Trophoblast cell (in vitro differentiated cells and primary cell): ENCODE data around the gene BAIAP3.

ENCODE experiments used
- DNase-seq, 2 donors: peaks; one replicate each; pipeline ENCODE4 v3.0.0-alpha.2; 2016
- H2AFZ ChIP-seq: 2 replicates; pipeline ENCODE4 v1.6.1; 2013; ENCODE audit warnings: low read length, moderate library complexity, mild to moderate bottlenecking; ENCODE audit not compliant: insufficient read depth, poor library complexity
- H2AK5ac ChIP-seq: 2 replicates; pipeline ENCODE4 v1.6.1; 2013; ENCODE audit warnings: mild to moderate bottlenecking, low read length
- H2BK120ac ChIP-seq: 2 replicates; pipeline ENCODE4 v1.6.1; 2013; ENCODE audit warnings: low read length, mild to moderate bottlenecking, moderate library complexity; ENCODE audit not compliant: insufficient read depth, poor library complexity
- H2BK12ac ChIP-seq: 2 replicates; pipeline ENCODE4 v1.6.1; 2013; ENCODE audit warnings: mild to moderate bottlenecking, low read length, moderate library complexity
- H2BK5ac ChIP-seq: 2 replicates; pipeline ENCODE4 v1.6.1; 2013; ENCODE audit warnings: low read length, low read depth, moderate library complexity, mild to moderate bottlenecking; ENCODE audit not compliant: poor library complexity
- H3K14ac ChIP-seq: 2 replicates; pipeline ENCODE4 v1.6.1; 2013; ENCODE audit warnings: mild to moderate bottlenecking, low read length
- H3K18ac ChIP-seq: 2 replicates; pipeline ENCODE4 v1.6.1; 2013; ENCODE audit warnings: mild to moderate bottlenecking, low read length
- H3K23ac ChIP-seq: 2 replicates; pipeline ENCODE4 v1.6.1; 2013; ENCODE audit warnings: low read length
- H3K27ac ChIP-seq: 2 replicates; pipeline ENCODE4 v1.5.1; 2013; ENCODE audit warnings: low read depth, mild to moderate bottlenecking, inconsistent platforms, low read length, moderate library complexity
- H3K27me3 ChIP-seq: 2 replicates; pipeline ENCODE4 v1.6.1; 2013; ENCODE audit warnings: inconsistent platforms, mild to moderate bottlenecking, low read length, moderate library complexity; ENCODE audit not compliant: insufficient read depth
- H3K36me3 ChIP-seq, 2 experiments: 1 replicate in 1 of 2; 2 replicates in 1 of 2; pipeline ENCODE4 v1.6.1; 2013; ENCODE audit warnings: low read length in 2 of 2, mild to moderate bottlenecking in 2 of 2, moderate library complexity in 1 of 2; ENCODE audit not compliant: insufficient read depth in 2 of 2, control insufficient read depth in 1 of 2
- H3K4ac ChIP-seq: 2 replicates; pipeline ENCODE4 v1.6.1; 2013; ENCODE audit warnings: low read depth, mild to moderate bottlenecking, low read length, moderate library complexity
- H3K4me1 ChIP-seq, 2 experiments: 1 replicate in 1 of 2; 2 replicates in 1 of 2; pipeline ENCODE4 v1.6.1; 2013; ENCODE audit warnings: low read length in 2 of 2, mild to moderate bottlenecking in 2 of 2, moderate library complexity in 1 of 2; ENCODE audit not compliant: insufficient read depth in 2 of 2, control insufficient read depth in 1 of 2
- H3K4me2 ChIP-seq: 2 replicates; pipeline ENCODE4 v1.6.1; 2013; ENCODE audit warnings: inconsistent platforms, mild to moderate bottlenecking, low read length, moderate library complexity
- H3K4me3 ChIP-seq: 2 replicates; pipeline ENCODE4 v1.5.1; 2013; ENCODE audit warnings: mild to moderate bottlenecking, low read depth, low read length, inconsistent platforms
- H3K79me1 ChIP-seq: one replicate; pipeline ENCODE4 v1.6.1; 2013; ENCODE audit warnings: low read length
- H3K79me2 ChIP-seq: 2 replicates; pipeline ENCODE4 v1.6.1; 2013; ENCODE audit warnings: low read length, mild to moderate bottlenecking; ENCODE audit not compliant: control insufficient read depth, insufficient read depth, poor library complexity
- H3K9ac ChIP-seq: 2 replicates; pipeline ENCODE4 v1.6.1; 2013; ENCODE audit warnings: mild to moderate bottlenecking, low read length
- H3K9me3 ChIP-seq: 2 replicates; pipeline ENCODE4 v1.6.1; 2013; ENCODE audit warnings: low read depth, mild to moderate bottlenecking, control low read depth, inconsistent platforms, low read length; ENCODE audit not compliant: insufficient read depth
- H4K12ac ChIP-seq: 2 replicates; pipeline ENCODE4 v1.6.1; 2013; ENCODE audit warnings: low read depth, mild to moderate bottlenecking, low read length, moderate library complexity
- H4K8ac ChIP-seq: 2 replicates; pipeline ENCODE4 v1.6.1; 2013; ENCODE audit warnings: low read depth, mild to moderate bottlenecking, low read length, moderate library complexity
- H4K91ac ChIP-seq: one replicate; pipeline ENCODE4 v1.6.1; 2013; ENCODE audit warnings: low read depth, mild to moderate bottlenecking, low read length, moderate library complexity
- WGBS: extraction: QIAGEN DNeasy Blood & Tissue Kit; methylation state at CpG from one replicate; pipeline ENCODE4 v1.1.7; 2013; ENCODE audit warnings: missing lambda C conversion rate; ENCODE audit not compliant: insufficient read length, insufficient coverage; ENCODE audit errors: extremely low coverage; 5-methylcytosine and 5-hydroxymethylcytosine counted together

Gene BAIAP3

GRCh38 chr16:1314399-1315068, 18.9 kb upstream of the BAIAP3 start:
- Histone ChIP-seq H3K4me2 (no peak overlapping the region), H4K12ac (no peak overlapping the region), H4K8ac (no peak overlapping the region), H2AK5ac (no peak overlapping the region), H3K4ac (peak overlapping the region; percentile 86), H3K9ac (no peak overlapping the region), H4K91ac (no peak overlapping the region), H2BK12ac (no peak overlapping the region), H3K18ac (no peak overlapping the region), H3K79me2 (peaks cover 42% of the 10 kb centered on the region), H2AFZ (no peak overlapping the region), H3K27me3 (no peaks in the 10 kb centered on the region), H2BK5ac (no peak overlapping the region), H3K14ac (no peak overlapping the region), H2BK120ac (no peak overlapping the region), H3K36me3 (peaks cover 70 to 75% of the 10 kb centered on the region in 2 experiments), H3K9me3 (peaks cover 4% of the 10 kb centered on the region), H3K4me1 (peaks cover 11 to 13% of the 10 kb centered on the region in 2 experiments), H3K79me1 (no peaks in the 10 kb centered on the region), H3K4me3 (no peak overlapping the region), H3K23ac (no peak overlapping the region), H3K27ac (no peak overlapping the region)
- WGBS = no CpG with 5 or more reads among the region's 28 CpGs
- no peak for DNase-seq

- Histone ChIP-seq H2AK5ac (no peak overlapping the region), H4K8ac (no peak overlapping the region)
Measured at GRCh38 chr16:1315081-1316032, 18.1 kb upstream of the BAIAP3 start.

GRCh38 chr16:1316033-1316405, 17.4 kb upstream of the BAIAP3 start:
- Histone ChIP-seq H2BK12ac (no peak overlapping the region), H2AFZ (no peak overlapping the region), H3K79me2 (peaks cover 30% of the 10 kb centered on the region), H2BK120ac (no peak overlapping the region), H3K23ac (no peak overlapping the region), H3K4ac (no peak overlapping the region), H3K14ac (no peak overlapping the region), H4K91ac (no peak overlapping the region), H3K18ac (no peak overlapping the region), H2AK5ac (no peak overlapping the region), H3K9me3 (peaks cover 4% of the 10 kb centered on the region), H3K79me1 (no peaks in the 10 kb centered on the region), H3K27ac (no peak overlapping the region), H2BK5ac (no peak overlapping the region), H3K4me1 (peaks cover 8 to 9% of the 10 kb centered on the region in 2 experiments), H4K8ac (no peak overlapping the region), H4K12ac (no peak overlapping the region), H3K4me3 (no peak overlapping the region), H3K36me3 (peaks cover 84 to 90% of the 10 kb centered on the region in 2 experiments), H3K4me2 (no peak overlapping the region), H3K9ac (no peak overlapping the region), H3K27me3 (no peaks in the 10 kb centered on the region)
- WGBS = no CpG with 5 or more reads among the region's 14 CpGs
- no peak for DNase-seq

More at GRCh38 chr16:1315081-1316032, 18.1 kb upstream of the BAIAP3 start:
- DNase-seq = no peak
- no peak overlapping the region for H2BK12ac ChIP-seq
- H3K4me2 ChIP-seq = no peak overlapping the region
- no peak overlapping the region for H2BK5ac ChIP-seq
- H4K12ac ChIP-seq = no peak overlapping the region
- H4K91ac ChIP-seq = no peak overlapping the region
- no peak overlapping the region for H3K14ac ChIP-seq
- no peak overlapping the region for H2BK120ac ChIP-seq
- no peaks in the 10 kb centered on the region for H3K27me3 ChIP-seq
- H3K79me1 ChIP-seq = no peaks in the 10 kb centered on the region
- no peak overlapping the region for H2AFZ ChIP-seq
- H3K27ac ChIP-seq = no peak overlapping the region
- H3K4me1 ChIP-seq = peaks cover 11 to 13% of the 10 kb centered on the region in 2 experiments
- H3K4ac ChIP-seq = peak overlapping the region; percentile 16
- WGBS = no CpG with 5 or more reads among the region's 46 CpGs
- no peak overlapping the region for H3K4me3 ChIP-seq
- H3K23ac ChIP-seq = no peak overlapping the region
- H3K79me2 ChIP-seq = peaks cover 36% of the 10 kb centered on the region
- no peak overlapping the region for H3K18ac ChIP-seq
- peaks cover 78 to 83% of the 10 kb centered on the region in 2 experiments for H3K36me3 ChIP-seq
- no peak overlapping the region for H3K9ac ChIP-seq
- peaks cover 4% of the 10 kb centered on the region for H3K9me3 ChIP-seq

- no peak overlapping the region for H2BK5ac ChIP-seq
- H3K4me3 ChIP-seq = no peak overlapping the region
- H2BK12ac ChIP-seq = no peak overlapping the region
- no CpG with 5 or more reads among the region's 32 CpGs for WGBS
- H4K8ac ChIP-seq = no peak overlapping the region
- peaks cover 91 to 93% of the 10 kb centered on the region in 2 experiments for H3K36me3 ChIP-seq
- no peak overlapping the region for H3K27ac ChIP-seq
- H2AFZ ChIP-seq = no peak overlapping the region
- H4K12ac ChIP-seq = no peak overlapping the region
- no peaks in the 10 kb centered on the region for H3K79me1 ChIP-seq
- H2BK120ac ChIP-seq = no peak overlapping the region
- H3K23ac ChIP-seq = no peak overlapping the region
- peaks cover 13% of the 10 kb centered on the region for H3K79me2 ChIP-seq
- no peaks in the 10 kb centered on the region for H3K4me1 ChIP-seq
- H2AK5ac ChIP-seq = no peak overlapping the region
- H3K18ac ChIP-seq = no peak overlapping the region
- H3K14ac ChIP-seq = no peak overlapping the region
- no peaks in the 10 kb centered on the region for H3K27me3 ChIP-seq
- H3K9ac ChIP-seq = no peak overlapping the region
- DNase-seq = no peak
- no peak overlapping the region for H4K91ac ChIP-seq
- H3K9me3 ChIP-seq = peaks cover 4% of the 10 kb centered on the region
- no peak overlapping the region for H3K4ac ChIP-seq
- H3K4me2 ChIP-seq = no peak overlapping the region
Measured at GRCh38 chr16:1317479-1318267, 15.8 kb upstream of the BAIAP3 start.
